Choroid plexus epithelial cell (primary cell): Measurements from ENCODE around the gene KCTD8.

Experiments used
- DNase-seq: peaks from one replicate; pipeline ENCODE4 v3.0.0-alpha.2; 2010; ENCODE audit warnings: low read depth
- H3K4me3 ChIP-seq: 2 replicates; pipeline ENCODE4 v1.5.1; 2011; ENCODE audit warnings: low read depth, mild to moderate bottlenecking, control low read depth, low read length, moderate library complexity
- CTCF ChIP-seq: conservative IDR thresholded peaks from 2 replicates; pipeline ENCODE4 v1.5.1; 2011; ENCODE audit warnings: low read depth, mild to moderate bottlenecking, control low read depth, inconsistent platforms, low read length, moderate library complexity

KCTD8 gene

GRCh38 chr4:44165938-44166337 lies 282.7 kb downstream of the KCTD8 start:
- TF ChIP-seq CTCF = no peak
- no peak overlapping the region for H3K4me3 ChIP-seq
- DNase-seq = no peak

- H3K4me3 ChIP-seq = no peak overlapping the region
- no peak for TF ChIP-seq CTCF
- no peak for DNase-seq
These were observed 285.9 kb downstream of the KCTD8 start for GRCh38 chr4:44162538-44163270.

GRCh38 chr4:44161756-44162155 lies 286.9 kb downstream of the KCTD8 start:
- TF ChIP-seq CTCF = no peak
- no peak overlapping the region for H3K4me3 ChIP-seq
- no peak for DNase-seq

GRCh38 chr4:44160776-44161367 lies 287.7 kb downstream of the KCTD8 start:
- DNase-seq = no peak
- TF ChIP-seq CTCF = no peak
- no peak overlapping the region for H3K4me3 ChIP-seq

- TF ChIP-seq CTCF = no peak
- no peak for DNase-seq
- H3K4me3 ChIP-seq = no peak overlapping the region
These were observed 288.6 kb downstream of the KCTD8 start for GRCh38 chr4:44159991-44160390.

GRCh38 chr4:44157611-44158277 lies 290.9 kb downstream of the KCTD8 start:
- TF ChIP-seq CTCF = no peak
- DNase-seq = peak; percentile 55
- H3K4me3 ChIP-seq = no peak overlapping the region
